ENCODE measurements around the gene CHGA. TPM values are rescaled to one million over a fixed set of nuclear protein-coding genes. Genes with fewer than 3 reads are reported as not detected.

CHGA gene
- total RNA-seq, 8 experiments from 2014 or later, result 0.97 to 64.6 (median 35.8) TPM

GRCh38 chr14:92954933-92955332 is 32.0 kb downstream of the CHGA start:
- in situ Hi-C loops (cut with MboI; ENCODE audit: low pct_unique_long_range_greater_than_20kb in 2 of 9, low sequenced_read_pairs in 9 of 9, unreplicated experiment in 9 of 9), result loop anchor here in 5 of 9 experiments (25.0 kb wide), 2 partner anchors 157 to 182 kb away; partner anchors contain the start of gene ITPK1 (in 3 of the 5)
- H3K27ac ChIP-seq, result no peak overlapping the region
- H3K4me3 ChIP-seq, result no peak overlapping the region
- no peak for ATAC-seq (replicated peaks in 6 of 8)
- H3K4me1 ChIP-seq (replicated peaks in 1 of 2), result peaks cover 12 to 14% of the 10 kb centered on the region in 2 donors
- WGBS, 10 experiments, result 13 to 100% (median 51%) methylated on average over 2 to 5 of the region's 5 CpGs; no CpG with 5 or more reads in 4 of the 10 experiments

DNA sequence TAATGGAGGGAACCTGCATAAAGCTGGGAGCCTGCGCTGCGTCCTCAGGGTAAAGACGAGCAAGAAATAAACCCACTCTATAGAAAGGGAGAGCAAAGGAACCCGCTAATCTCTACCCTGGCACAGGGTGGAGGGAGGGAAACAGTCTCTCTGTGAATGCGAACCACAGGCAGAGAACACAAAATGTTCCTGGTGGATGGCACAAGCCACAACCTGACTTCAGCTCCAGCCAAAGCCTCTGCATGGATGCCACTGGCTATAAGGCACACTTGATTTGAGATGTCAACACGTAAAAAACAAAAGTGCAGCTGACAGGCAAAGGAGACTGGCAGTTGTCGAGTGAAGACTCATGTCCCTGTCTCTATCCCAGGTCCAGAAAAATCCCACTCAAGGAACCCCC is 32.4 kb downstream of the CHGA start:
- in situ Hi-C loops (cut with MboI; ENCODE audit: low pct_unique_long_range_greater_than_20kb in 2 of 9, low sequenced_read_pairs in 9 of 9, unreplicated experiment in 9 of 9), result loop anchor here in 5 of 9 experiments (25.0 kb wide), 2 partner anchors 157 to 182 kb away; partner anchors contain the start of gene ITPK1 (in 3 of the 5)
- no peak overlapping the region for H3K27ac ChIP-seq
- no peak for ATAC-seq (replicated peaks in 6 of 8)
- peaks cover 15 to 18% of the 10 kb centered on the region in 2 donors for H3K4me1 ChIP-seq (replicated peaks in 1 of 2)
- 57 to 100% (median 77%) methylated on average over 1 to 6 of the region's 7 CpGs; no CpG with 5 or more reads in 2 of the 10 experiments for WGBS, 10 experiments
- no peak overlapping the region for H3K4me3 ChIP-seq

GRCh38 chr14:92956961-92957360 is 34.0 kb downstream of the CHGA start:
- ATAC-seq (replicated peaks in 6 of 8), result no peak
- H3K27ac ChIP-seq, result no peak overlapping the region
- WGBS, 10 experiments, result 70 to 100% (median 89%) methylated on average over 1 to 5 of the region's 11 CpGs; no CpG with 5 or more reads in 4 of the 10 experiments
- in situ Hi-C loops (cut with MboI; ENCODE audit: low pct_unique_long_range_greater_than_20kb in 2 of 9, low sequenced_read_pairs in 9 of 9, unreplicated experiment in 9 of 9), result loop anchor here in 5 of 9 experiments (25.0 kb wide), 2 partner anchors 155 to 180 kb away; partner anchors contain the start of gene ITPK1 (in 3 of the 5)
- H3K4me3 ChIP-seq, result no peak overlapping the region
- H3K4me1 ChIP-seq (replicated peaks in 1 of 2), result peaks cover 15 to 21% of the 10 kb centered on the region in 2 donors

DNA sequence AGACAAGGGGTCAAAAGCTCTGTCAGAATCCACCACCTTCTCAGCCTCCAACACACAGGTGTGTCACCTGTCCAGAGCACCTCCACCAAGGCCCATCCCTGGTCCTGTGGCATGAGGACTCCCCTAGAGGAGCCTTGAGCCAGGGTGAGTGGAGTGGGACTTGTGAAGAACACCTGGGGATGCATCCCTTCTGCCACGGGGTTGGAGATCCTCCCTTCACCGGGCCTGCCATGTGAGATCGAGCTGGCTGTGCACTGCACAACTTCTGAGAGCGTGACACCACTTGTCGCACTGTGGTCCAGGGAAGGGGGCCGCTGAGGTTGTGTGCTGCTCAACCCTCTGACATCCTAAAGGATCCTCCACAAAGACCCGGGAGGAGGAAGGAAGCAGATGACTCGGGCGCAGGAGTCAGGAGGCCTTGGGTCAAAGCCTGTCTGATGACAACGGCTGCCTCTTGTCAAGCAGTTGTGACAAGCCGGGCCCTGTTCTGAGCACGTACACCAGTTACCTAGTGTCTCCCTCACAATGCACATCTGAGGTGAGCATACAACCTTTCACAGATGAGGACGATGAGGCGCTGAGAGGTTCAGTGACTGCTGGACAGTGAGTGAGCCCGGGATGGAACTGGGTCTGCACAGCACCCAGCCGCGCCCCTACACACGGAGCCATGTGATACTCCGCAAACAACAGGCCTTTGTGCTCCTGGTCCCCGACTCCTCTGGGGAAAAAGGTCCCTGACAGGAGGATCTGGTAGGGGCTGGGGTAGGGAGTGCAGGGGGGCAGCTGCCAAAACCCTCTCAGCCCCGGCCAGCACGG is 35.6 kb downstream of the CHGA start:
- Histone ChIP-seq H3K4me3 (no peak overlapping the region), H3K27ac (peak overlapping the region; percentile 50 to 65), H3K4me1 (replicated peaks in 1 of 2) (peaks cover 17 to 30% of the 10 kb centered on the region in 2 donors)
- ATAC-seq (replicated peaks in 6 of 8), result peak in 4 of 8 experiments; percentile 57 to 73 (median 64)
- 80 to 100% (median 92%) methylated on average over 1 to 5 of the region's 22 CpGs; no CpG with 5 or more reads in 4 of the 10 experiments for WGBS, 10 experiments
- in situ Hi-C loops (cut with MboI; ENCODE audit: low pct_unique_long_range_greater_than_20kb in 2 of 9, low sequenced_read_pairs in 9 of 9, unreplicated experiment in 9 of 9), result loop anchor here in 5 of 9 experiments (25.0 kb wide), 2 partner anchors 154 to 179 kb away; partner anchors contain the start of gene ITPK1 (in 3 of the 5)

- in situ Hi-C loops (cut with MboI; ENCODE audit: low pct_unique_long_range_greater_than_20kb in 2 of 9, low sequenced_read_pairs in 9 of 9, unreplicated experiment in 9 of 9), result loop anchor here in 5 of 9 experiments (25.0 kb wide), 2 partner anchors 153 to 178 kb away; partner anchors contain the start of gene ITPK1 (in 3 of the 5)
- ATAC-seq (replicated peaks in 6 of 8), result peak in 5 of 8 experiments; percentile 82 to 92 (median 89)
- H3K27ac ChIP-seq, result peak overlapping the region; percentile 50 to 65
- H3K4me3 ChIP-seq, result no peak overlapping the region
- peaks cover 17 to 35% of the 10 kb centered on the region in 2 donors for H3K4me1 ChIP-seq (replicated peaks in 1 of 2)
- WGBS, 10 experiments, result 40 to 100% (median 77%) methylated on average over 1 to 6 of the region's 10 CpGs; no CpG with 5 or more reads in 6 of the 10 experiments
These were observed 36.2 kb downstream of the CHGA start for GRCh38 chr14:92959189-92959531.

DNA sequence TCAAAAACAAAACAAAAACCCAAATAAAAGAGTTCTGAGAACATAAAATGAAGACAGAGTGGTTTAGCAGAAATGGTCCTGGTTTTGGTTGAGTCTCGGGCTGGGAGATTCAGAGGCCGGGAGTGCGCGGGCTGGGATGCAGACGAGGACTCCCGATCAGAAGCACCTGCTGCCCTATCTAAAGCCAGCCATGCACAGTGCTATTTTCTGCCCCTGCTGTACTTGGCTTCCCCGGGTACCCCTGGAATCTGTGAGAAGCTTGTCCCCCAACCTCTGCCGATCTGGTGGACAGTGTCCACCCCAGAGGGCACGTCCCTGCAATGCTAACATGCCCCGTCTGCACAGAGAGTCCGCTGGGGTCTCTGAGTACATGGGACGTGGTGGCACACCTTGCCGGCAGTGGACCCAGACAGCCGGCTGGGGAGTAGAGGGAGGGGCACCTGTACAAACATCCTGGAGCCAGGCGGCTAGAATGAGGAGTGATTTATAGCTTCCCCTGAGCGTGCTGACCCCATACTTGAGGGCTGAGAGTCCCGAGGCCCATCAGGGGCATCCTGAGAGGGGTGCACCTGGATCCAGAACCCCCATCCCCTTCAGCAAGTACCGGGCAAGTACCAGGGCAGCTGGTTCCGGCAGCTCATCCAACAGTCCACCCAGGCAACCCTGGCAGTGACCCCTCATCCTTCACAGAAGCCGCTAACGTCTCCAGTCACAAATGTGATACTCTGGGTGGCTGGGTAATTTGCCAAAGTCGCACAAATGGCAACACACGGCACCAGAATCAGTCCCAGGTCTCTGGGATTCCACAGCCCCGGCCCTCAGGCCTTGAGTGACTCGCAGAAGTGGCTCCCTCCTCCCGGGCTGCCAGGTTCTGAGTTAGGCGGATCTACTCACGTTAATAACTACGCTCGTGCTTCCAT is 37.1 kb downstream of the CHGA start:
- peaks cover 17 to 35% of the 10 kb centered on the region in 2 donors for H3K4me1 ChIP-seq (replicated peaks in 1 of 2)
- H3K4me3 ChIP-seq, result no peak overlapping the region
- peak overlapping the region in 1 of 2 donors; percentile 50 for H3K27ac ChIP-seq
- in situ Hi-C loops (cut with MboI; ENCODE audit: low pct_unique_long_range_greater_than_20kb in 2 of 9, low sequenced_read_pairs in 9 of 9, unreplicated experiment in 9 of 9), result loop anchor here in 5 of 9 experiments (25.0 kb wide), 2 partner anchors 152 to 177 kb away; partner anchors contain the start of gene ITPK1 (in 3 of the 5)
- WGBS, 10 experiments, result 20 to 97% (median 80%) methylated on average over 1 to 11 of the region's 30 CpGs; no CpG with 5 or more reads in 2 of the 10 experiments
- ATAC-seq (replicated peaks in 6 of 8), result no peak

DNA sequence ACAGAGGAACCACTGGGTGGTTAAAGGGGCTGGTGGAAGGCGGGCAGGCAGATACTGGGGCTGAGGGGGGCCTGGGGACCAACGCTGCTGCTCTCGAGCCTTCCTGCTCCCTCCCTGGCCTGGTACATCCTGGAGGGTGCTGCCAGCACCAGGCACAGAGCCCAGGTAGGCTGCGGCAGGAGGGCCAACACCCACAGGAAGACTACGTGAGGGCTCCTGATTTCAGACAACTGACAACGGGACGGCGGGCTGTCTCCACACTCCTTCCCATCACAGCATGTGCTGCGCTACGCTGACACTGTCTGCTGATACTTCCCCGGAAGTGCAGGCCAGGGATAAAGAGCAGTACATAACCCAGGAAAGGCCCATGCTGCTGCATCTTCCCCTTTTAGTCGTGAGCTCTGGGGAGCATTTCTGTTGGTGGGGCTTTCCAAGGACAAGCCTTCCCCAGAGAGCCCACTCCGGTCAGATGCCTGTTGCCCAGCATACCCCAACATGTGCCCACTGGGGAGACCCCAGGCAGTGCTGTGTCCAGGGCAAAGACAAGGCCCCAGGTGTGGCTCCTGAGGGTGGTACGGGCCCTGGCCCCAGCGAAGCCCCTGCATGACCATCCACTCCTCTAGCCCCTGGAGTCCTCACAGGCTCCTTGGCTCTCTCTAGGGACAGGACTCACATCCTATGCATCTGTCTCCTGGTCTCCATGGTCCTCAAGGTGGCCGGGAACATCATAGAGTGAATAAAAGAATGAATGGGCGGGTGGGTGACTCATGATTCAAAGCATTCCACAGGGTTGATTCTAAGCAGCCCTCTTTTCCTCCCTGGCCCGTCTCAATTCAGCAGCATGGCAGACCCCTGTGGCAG is 38.0 kb downstream of the CHGA start:
- ATAC-seq (replicated peaks in 6 of 8), result peak in 1 of 8 experiments; percentile 70
- H3K4me3 ChIP-seq, result no peak overlapping the region
- no peak overlapping the region for H3K27ac ChIP-seq
- in situ Hi-C loops (cut with MboI; ENCODE audit: low pct_unique_long_range_greater_than_20kb in 2 of 9, low sequenced_read_pairs in 9 of 9, unreplicated experiment in 9 of 9), result loop anchor here in 5 of 9 experiments (25.0 kb wide), 2 partner anchors 151 to 176 kb away; partner anchors contain the start of gene ITPK1 (in 3 of the 5)
- H3K4me1 ChIP-seq (replicated peaks in 1 of 2), result peaks cover 17 to 35% of the 10 kb centered on the region in 2 donors
- WGBS, 10 experiments, result 96 to 100% (median 100%) methylated on average over 2 to 4 of the region's 18 CpGs; no CpG with 5 or more reads in 5 of the 10 experiments

- no peak overlapping the region for H3K27ac ChIP-seq
- ATAC-seq (replicated peaks in 6 of 8), result no peak
- 90 to 100% (median 99%) methylated on average over 1 to 6 of the region's 7 CpGs; no CpG with 5 or more reads in 6 of the 10 experiments for WGBS, 10 experiments
- peaks cover 17 to 35% of the 10 kb centered on the region in 2 donors for H3K4me1 ChIP-seq (replicated peaks in 1 of 2)
- no peak overlapping the region for H3K4me3 ChIP-seq
- in situ Hi-C loops (cut with MboI; ENCODE audit: low pct_unique_long_range_greater_than_20kb in 2 of 9, low sequenced_read_pairs in 9 of 9, unreplicated experiment in 9 of 9), result loop anchor here in 5 of 9 experiments (25.0 kb wide), 2 partner anchors 151 to 176 kb away; partner anchors contain the start of gene ITPK1 (in 3 of the 5)
These were observed 38.6 kb downstream of the CHGA start for GRCh38 chr14:92961567-92961855.

GRCh38 chr14:92962031-92962830 is 39.3 kb downstream of the CHGA start:
- in situ Hi-C loops (cut with MboI; ENCODE audit: low pct_unique_long_range_greater_than_20kb in 2 of 9, low sequenced_read_pairs in 9 of 9, unreplicated experiment in 9 of 9), result loop anchor here in 5 of 9 experiments (25.0 kb wide), 2 partner anchors 150 to 175 kb away; partner anchors contain the start of gene ITPK1 (in 3 of the 5)
- H3K27ac ChIP-seq, result no peak overlapping the region
- no peak for ATAC-seq (replicated peaks in 6 of 8)

GRCh38 chr14:92962831-92963095 is 39.8 kb downstream of the CHGA start:
- peaks cover 17 to 35% of the 10 kb centered on the region in 2 donors for H3K4me1 ChIP-seq (replicated peaks in 1 of 2)
- WGBS, 10 experiments, result 70 to 100% (median 83%) methylated on average over 2 of the region's 11 CpGs; no CpG with 5 or more reads in 7 of the 10 experiments
- no peak overlapping the region for H3K4me3 ChIP-seq
- in situ Hi-C loops (cut with MboI; ENCODE audit: low pct_unique_long_range_greater_than_20kb in 2 of 9, low sequenced_read_pairs in 9 of 9, unreplicated experiment in 9 of 9), result loop anchor here in 5 of 9 experiments (25.0 kb wide), 2 partner anchors 150 to 175 kb away; partner anchors contain the start of gene ITPK1 (in 3 of the 5)
- no peak for ATAC-seq (replicated peaks in 6 of 8)
- no peak overlapping the region for H3K27ac ChIP-seq

More at GRCh38 chr14:92962031-92962830, 39.3 kb downstream of the CHGA start:
- WGBS, 10 experiments, result 65 to 100% (median 95%) methylated on average over 1 to 7 of the region's 20 CpGs; no CpG with 5 or more reads in 6 of the 10 experiments
- peaks cover 17 to 35% of the 10 kb centered on the region in 2 donors for H3K4me1 ChIP-seq (replicated peaks in 1 of 2)
- no peak overlapping the region for H3K4me3 ChIP-seq

All from motor neuron (in vitro differentiated cells).